GM23338 (cell line): ENCODE measurements around the gene MAOB. TPM values are rescaled to one million over a fixed set of nuclear protein-coding genes. Genes with fewer than 3 reads are reported as not detected.

ENCODE experiments used
- ATAC-seq: fragments of 200-7000 bp; cut with Tn5 transposase; 3 replicates; pipeline ENCODE4 v1.9.1; 2020
- DNase-seq: peaks from one replicate; pipeline ENCODE4 v3.0.0-alpha.2; 2015; ENCODE audit warnings: low spot score
- H2AFZ ChIP-seq: fragments of 200-600 bp; sonication (generic); 2 replicates; pipeline ENCODE4 v1.8.0; 2016; ENCODE audit warnings: antibody characterized with exemption, mild to moderate bottlenecking, moderate library complexity
- H3F3A ChIP-seq: fragments of 200-600 bp; sonication (generic); replicated peaks from 2 replicates; pipeline ENCODE4 v1.8.0; 2017; ENCODE audit warnings: antibody characterized with exemption, mixed run types, low read depth
- H3K27ac ChIP-seq: fragments of 200-600 bp; sonication (generic); 2 replicates; pipeline ENCODE4 v1.6.1; 2016; ENCODE audit warnings: low read depth
- H3K27me3 ChIP-seq: fragments of 200-600 bp; sonication (generic); 2 replicates; pipeline ENCODE4 v1.8.0; 2016; ENCODE audit warnings: mild to moderate bottlenecking, mixed run types, moderate library complexity; ENCODE audit not compliant: insufficient read depth
- H3K36me3 ChIP-seq: fragments of 200-600 bp; sonication (generic); 2 replicates; pipeline ENCODE4 v1.8.0; 2016; ENCODE audit warnings: mild to moderate bottlenecking; ENCODE audit not compliant: insufficient read depth
- H3K4me1 ChIP-seq: fragments of 200-600 bp; sonication (generic); 2 replicates; pipeline ENCODE4 v1.8.0; 2016; ENCODE audit warnings: mild to moderate bottlenecking, moderate library complexity; ENCODE audit not compliant: insufficient read depth
- H3K4me2 ChIP-seq: fragments of 200-600 bp; sonication (generic); 2 replicates; pipeline ENCODE4 v1.7.1; 2017; ENCODE audit warnings: mixed run types
- H3K4me3 ChIP-seq: fragments of 200-600 bp; sonication (generic); 2 replicates; pipeline ENCODE4 v1.6.1; 2016; ENCODE audit warnings: mixed run types
- H3K79me2 ChIP-seq: fragments of 200-600 bp; sonication (generic); replicated peaks from 2 replicates; pipeline ENCODE4 v1.8.0; 2017; ENCODE audit warnings: mild to moderate bottlenecking; ENCODE audit not compliant: insufficient read depth
- H3K9me2 ChIP-seq: fragments of 200-600 bp; sonication (generic); 2 replicates; pipeline ENCODE4 v1.8.0; 2017; ENCODE audit not compliant: insufficient read depth
- H4K20me1 ChIP-seq: fragments of 200-600 bp; sonication (generic); replicated peaks from 2 replicates; pipeline ENCODE4 v1.8.0; 2017; ENCODE audit warnings: mild to moderate bottlenecking; ENCODE audit not compliant: insufficient read depth
- H3K27ac Mint-ChIP-seq: 2 replicates; pipeline ENCODE4 v1.8.0; 2020; ENCODE audit warnings: inconsistent platforms, mild to moderate bottlenecking, moderate library complexity, mixed read lengths
- H3K27me3 Mint-ChIP-seq: 3 replicates; pipeline ENCODE4 v1.8.0; 2022; ENCODE audit warnings: low read depth, mild to moderate bottlenecking, moderate library complexity, mixed read lengths, inconsistent platforms; ENCODE audit not compliant: insufficient read depth, poor library complexity
- H3K36me3 Mint-ChIP-seq: 3 replicates; pipeline ENCODE4 v1.8.0; 2021; ENCODE audit warnings: low read depth, mild to moderate bottlenecking, inconsistent platforms, moderate library complexity, mixed read lengths
- H3K4me1 Mint-ChIP-seq: 3 replicates; pipeline ENCODE4 v1.8.0; 2020; ENCODE audit warnings: mild to moderate bottlenecking, inconsistent platforms, mixed read lengths
- H3K4me3 Mint-ChIP-seq: 3 replicates; pipeline ENCODE4 v1.8.0; 2021; ENCODE audit warnings: moderate library complexity, mild to moderate bottlenecking, inconsistent platforms, mixed read lengths
- H3K9me3 Mint-ChIP-seq: 3 replicates; pipeline ENCODE4 v1.8.0; 2020; ENCODE audit warnings: moderate library complexity, mild to moderate bottlenecking, inconsistent platforms, mixed read lengths
- EZH2 ChIP-seq: fragments of 200-600 bp; sonication (generic); IDR thresholded peaks from one replicate; pipeline ENCODE4 v1.8.0; 2017; ENCODE audit warnings: antibody characterized with exemption, mild to moderate bottlenecking, low read depth; ENCODE audit not compliant: unreplicated experiment
- NANOG ChIP-seq: IDR thresholded peaks from 2 replicates; pipeline ENCODE4 v1.6.1; 2016; ENCODE audit warnings: antibody characterized with exemption, borderline replicate concordance
- POLR2AphosphoS5 ChIP-seq: IDR thresholded peaks from 2 replicates; pipeline ENCODE4 v1.6.1; 2016; ENCODE audit warnings: antibody characterized with exemption, low read depth
- ZNF114 ChIP-seq: fragments of 250-450 bp; sonication (Bioruptor Pico); IDR thresholded peaks from 2 replicates; pipeline ENCODE4 v1.5.0; 2020; ENCODE audit warnings: mild to moderate bottlenecking, moderate library complexity
- ZNF331 ChIP-seq: fragments of 250-450 bp; sonication (Bioruptor Pico); IDR thresholded peaks from 2 replicates; pipeline ENCODE4 v1.5.0; 2020; ENCODE audit warnings: low read depth, mild to moderate bottlenecking, moderate library complexity
- polyA plus RNA-seq: library from polyadenylated mRNA; unstranded; fragments of >200 nt; fragmentation: Nextera tagmentation; extraction: Ambion mirVana; gene quantifications from 2 replicates; pipeline ENCODE4 v1.2.1, GENCODE V29; 2016
- total RNA-seq: library from RNA; depleted of rRNA; stranded (reverse); fragments of >200 nt; shearing (Covaris generic); gene quantifications from 2 replicates; pipeline ENCODE4 v1.2.3, GENCODE V29; 2014
- TF ChIP-seq, protein P1 (sequence below): fragments of 250-450 bp; sonication (Bioruptor Pico); IDR thresholded peaks from 2 replicates; pipeline ENCODE4 v1.5.0; 2020; ENCODE audit warnings: mild to moderate bottlenecking, moderate library complexity
- TF ChIP-seq, protein P2 (sequence below), 2 experiments: fragments of 200-600 bp in 1 of 2; sonication (generic) in 1 of 2; conservative IDR thresholded peaks; 2 replicates each; pipeline versions ENCODE4 v1.5.1 to v1.6.1; 2016 to 2017; ENCODE audit warnings: antibody characterized with exemption in 2 of 2, low read depth in 2 of 2, mild to moderate bottlenecking in 2 of 2, moderate library complexity in 1 of 2

The MAOB gene
- total and polyA plus RNA-seq, 2 experiments from 2014 or later, result 1.0 to 1.3 TPM

DNA sequence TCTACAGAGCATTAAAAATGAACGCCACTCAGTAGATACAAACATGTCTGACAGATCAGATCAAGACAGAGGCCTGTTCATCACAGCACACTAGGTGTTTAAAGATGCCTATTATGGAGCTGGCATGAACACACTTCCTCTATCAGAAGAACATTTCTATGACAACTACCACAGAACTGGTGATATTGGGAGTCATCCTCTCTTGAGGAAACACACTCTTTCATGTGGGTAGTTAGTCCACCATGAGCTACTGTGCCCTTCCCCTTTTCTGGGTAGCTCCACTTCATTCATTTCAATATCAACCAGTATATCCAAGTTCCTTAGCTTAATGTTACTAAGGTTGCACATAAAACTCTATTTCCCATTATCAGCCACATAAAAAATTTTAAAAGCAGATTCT lies 46.7 kb downstream of the MAOB start (continued):
- TF ChIP-seq, protein P1, sequence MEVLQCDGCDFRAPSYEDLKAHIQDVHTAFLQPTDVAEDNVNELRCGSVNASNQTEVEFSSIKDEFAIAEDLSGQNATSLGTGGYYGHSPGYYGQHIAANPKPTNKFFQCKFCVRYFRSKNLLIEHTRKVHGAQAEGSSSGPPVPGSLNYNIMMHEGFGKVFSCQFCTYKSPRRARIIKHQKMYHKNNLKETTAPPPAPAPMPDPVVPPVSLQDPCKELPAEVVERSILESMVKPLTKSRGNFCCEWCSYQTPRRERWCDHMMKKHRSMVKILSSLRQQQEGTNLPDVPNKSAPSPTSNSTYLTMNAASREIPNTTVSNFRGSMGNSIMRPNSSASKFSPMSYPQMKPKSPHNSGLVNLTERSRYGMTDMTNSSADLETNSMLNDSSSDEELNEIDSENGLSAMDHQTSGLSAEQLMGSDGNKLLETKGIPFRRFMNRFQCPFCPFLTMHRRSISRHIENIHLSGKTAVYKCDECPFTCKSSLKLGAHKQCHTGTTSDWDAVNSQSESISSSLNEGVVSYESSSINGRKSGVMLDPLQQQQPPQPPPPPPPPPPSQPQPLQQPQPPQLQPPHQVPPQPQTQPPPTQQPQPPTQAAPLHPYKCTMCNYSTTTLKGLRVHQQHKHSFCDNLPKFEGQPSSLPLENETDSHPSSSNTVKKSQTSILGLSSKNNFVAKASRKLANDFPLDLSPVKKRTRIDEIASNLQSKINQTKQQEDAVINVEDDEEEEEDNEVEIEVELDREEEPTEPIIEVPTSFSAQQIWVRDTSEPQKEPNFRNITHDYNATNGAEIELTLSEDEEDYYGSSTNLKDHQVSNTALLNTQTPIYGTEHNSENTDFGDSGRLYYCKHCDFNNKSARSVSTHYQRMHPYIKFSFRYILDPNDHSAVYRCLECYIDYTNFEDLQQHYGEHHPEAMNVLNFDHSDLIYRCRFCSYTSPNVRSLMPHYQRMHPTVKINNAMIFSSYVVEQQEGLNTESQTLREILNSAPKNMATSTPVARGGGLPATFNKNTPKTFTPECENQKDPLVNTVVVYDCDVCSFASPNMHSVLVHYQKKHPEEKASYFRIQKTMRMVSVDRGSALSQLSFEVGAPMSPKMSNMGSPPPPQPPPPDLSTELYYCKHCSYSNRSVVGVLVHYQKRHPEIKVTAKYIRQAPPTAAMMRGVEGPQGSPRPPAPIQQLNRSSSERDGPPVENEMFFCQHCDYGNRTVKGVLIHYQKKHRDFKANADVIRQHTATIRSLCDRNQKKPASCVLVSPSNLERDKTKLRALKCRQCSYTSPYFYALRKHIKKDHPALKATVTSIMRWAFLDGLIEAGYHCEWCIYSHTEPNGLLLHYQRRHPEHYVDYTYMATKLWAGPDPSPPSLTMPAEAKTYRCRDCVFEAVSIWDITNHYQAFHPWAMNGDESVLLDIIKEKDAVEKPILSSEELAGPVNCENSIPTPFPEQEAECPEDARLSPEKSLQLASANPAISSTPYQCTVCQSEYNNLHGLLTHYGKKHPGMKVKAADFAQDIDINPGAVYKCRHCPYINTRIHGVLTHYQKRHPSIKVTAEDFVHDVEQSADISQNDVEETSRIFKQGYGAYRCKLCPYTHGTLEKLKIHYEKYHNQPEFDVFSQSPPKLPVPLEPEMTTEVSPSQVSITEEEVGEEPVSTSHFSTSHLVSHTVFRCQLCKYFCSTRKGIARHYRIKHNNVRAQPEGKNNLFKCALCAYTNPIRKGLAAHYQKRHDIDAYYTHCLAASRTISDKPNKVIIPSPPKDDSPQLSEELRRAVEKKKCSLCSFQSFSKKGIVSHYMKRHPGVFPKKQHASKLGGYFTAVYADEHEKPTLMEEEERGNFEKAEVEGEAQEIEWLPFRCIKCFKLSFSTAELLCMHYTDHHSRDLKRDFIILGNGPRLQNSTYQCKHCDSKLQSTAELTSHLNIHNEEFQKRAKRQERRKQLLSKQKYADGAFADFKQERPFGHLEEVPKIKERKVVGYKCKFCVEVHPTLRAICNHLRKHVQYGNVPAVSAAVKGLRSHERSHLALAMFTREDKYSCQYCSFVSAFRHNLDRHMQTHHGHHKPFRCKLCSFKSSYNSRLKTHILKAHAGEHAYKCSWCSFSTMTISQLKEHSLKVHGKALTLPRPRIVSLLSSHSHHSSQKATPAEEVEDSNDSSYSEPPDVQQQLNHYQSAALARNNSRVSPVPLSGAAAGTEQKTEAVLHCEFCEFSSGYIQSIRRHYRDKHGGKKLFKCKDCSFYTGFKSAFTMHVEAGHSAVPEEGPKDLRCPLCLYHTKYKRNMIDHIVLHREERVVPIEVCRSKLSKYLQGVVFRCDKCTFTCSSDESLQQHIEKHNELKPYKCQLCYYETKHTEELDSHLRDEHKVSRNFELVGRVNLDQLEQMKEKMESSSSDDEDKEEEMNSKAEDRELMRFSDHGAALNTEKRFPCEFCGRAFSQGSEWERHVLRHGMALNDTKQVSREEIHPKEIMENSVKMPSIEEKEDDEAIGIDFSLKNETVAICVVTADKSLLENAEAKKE (CRISPR knock-in tag), result no peak
- TF ChIP-seq EZH2 (no peak), ZNF114 (no peak), ZNF331 (CRISPR knock-in tag) (no peak), POLR2AphosphoS5 (no peak)
- TF ChIP-seq, protein P2, sequence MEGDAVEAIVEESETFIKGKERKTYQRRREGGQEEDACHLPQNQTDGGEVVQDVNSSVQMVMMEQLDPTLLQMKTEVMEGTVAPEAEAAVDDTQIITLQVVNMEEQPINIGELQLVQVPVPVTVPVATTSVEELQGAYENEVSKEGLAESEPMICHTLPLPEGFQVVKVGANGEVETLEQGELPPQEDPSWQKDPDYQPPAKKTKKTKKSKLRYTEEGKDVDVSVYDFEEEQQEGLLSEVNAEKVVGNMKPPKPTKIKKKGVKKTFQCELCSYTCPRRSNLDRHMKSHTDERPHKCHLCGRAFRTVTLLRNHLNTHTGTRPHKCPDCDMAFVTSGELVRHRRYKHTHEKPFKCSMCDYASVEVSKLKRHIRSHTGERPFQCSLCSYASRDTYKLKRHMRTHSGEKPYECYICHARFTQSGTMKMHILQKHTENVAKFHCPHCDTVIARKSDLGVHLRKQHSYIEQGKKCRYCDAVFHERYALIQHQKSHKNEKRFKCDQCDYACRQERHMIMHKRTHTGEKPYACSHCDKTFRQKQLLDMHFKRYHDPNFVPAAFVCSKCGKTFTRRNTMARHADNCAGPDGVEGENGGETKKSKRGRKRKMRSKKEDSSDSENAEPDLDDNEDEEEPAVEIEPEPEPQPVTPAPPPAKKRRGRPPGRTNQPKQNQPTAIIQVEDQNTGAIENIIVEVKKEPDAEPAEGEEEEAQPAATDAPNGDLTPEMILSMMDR (conservative IDR thresholded peaks at IDR 0.05; ENCODE audit: low read depth in 2 of 2), result no peak

DNA sequence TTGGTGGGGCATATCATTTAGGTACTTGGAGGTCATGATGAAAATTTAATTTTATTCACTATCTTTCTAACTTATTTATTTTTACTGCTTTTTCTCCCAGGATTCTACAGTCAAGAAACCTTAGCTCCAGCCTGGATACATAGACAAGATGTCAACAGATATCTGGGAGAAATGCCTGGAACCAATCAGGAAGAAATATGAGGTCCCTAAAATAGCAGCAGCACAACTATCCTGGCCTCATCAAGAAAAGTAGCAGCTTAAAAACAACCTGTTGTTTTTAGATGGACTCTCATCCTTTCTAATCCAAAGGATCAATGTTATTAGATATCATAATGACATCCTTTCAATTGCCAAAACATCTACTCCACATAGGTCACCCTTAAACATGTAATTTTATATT lies 54.5 kb downstream of the MAOB start:
- Histone ChIP-seq H3K4me2 (no peak overlapping the region), H3K27me3 (no peaks in the 10 kb centered on the region), H3F3A (no peaks in the 10 kb centered on the region), H3K79me2 (no peaks in the 10 kb centered on the region), H3K4me3 (no peak overlapping the region), H3K9me2 (no peaks in the 10 kb centered on the region), H4K20me1 (no peaks in the 10 kb centered on the region), H3K27ac (no peak overlapping the region), H3K4me1 (0 out of 2 replicates have a peak, but pooled peaks cover 2% of the 10 kb centered on the region), H2AFZ (no peak overlapping the region), H3K36me3 (no peaks in the 10 kb centered on the region)
- ATAC-seq, result no peak
- H3K27me3 Mint-ChIP-seq, result no peaks in the 10 kb centered on the region
- no peak for DNase-seq
- no peak overlapping the region for H3K4me3 Mint-ChIP-seq
- H3K9me3 Mint-ChIP-seq, result no peaks in the 10 kb centered on the region
- no peaks in the 10 kb centered on the region for H3K36me3 Mint-ChIP-seq
- H3K4me1 Mint-ChIP-seq, result peaks cover 5% of the 10 kb centered on the region; the same call in 2 of the 3 replicates
- no peak overlapping the region for H3K27ac Mint-ChIP-seq
- TF ChIP-seq, protein P1 (CRISPR knock-in tag), result no peak
- no peak for TF ChIP-seq NANOG
